AML-193 (cell line): Measurements from ENCODE around the gene FRMD4A.

ENCODE experiments used
- DNase-seq, 2 experiments: peaks; one replicate each; lab custom pipeline; 2025; lab: John Stamatoyannopoulos, UW

The FRMD4A gene

DNA sequence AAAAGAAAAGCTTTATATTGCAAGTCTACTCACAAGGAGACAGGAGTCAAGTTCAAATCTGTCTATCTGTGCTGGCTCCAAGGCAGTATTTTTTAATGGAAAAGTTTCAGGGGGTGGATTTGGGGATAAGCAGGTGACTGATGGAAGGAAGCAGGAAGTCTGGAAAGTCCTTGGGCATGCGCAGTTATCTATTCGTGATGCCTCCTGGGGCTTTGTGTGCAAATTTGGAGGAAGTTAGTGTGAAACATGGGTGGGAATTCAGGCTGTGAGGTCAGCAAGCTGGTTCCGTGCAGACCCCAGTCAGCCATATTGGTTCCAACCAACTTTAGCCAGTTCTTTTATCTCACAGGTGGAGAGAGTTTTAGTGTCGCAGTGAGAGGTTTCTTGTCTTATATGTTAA is 140.0 kb downstream of the FRMD4A start:
- DNase-seq: no peak

DNA sequence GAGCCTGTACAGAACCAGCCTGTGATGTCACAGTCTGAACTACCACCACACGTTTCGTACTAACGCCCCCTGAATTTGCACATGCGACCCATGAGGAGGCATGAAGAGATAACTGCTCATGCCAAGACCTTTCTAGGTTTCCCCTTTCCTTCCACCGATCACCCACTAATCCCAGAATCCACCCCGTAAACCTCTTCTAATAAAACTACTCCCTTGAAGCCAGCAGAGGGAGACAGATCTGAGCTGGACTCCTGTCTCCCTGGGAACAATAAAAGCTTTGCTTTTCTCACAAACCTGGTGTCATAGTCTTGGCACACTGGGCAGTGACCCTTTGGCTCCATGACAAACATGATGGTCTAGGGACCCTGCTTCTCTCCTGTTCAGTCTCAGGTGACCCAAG is 144.5 kb downstream of the FRMD4A start:
- DNase-seq: peak; percentile 1 to 7

- DNase-seq: peak; percentile 52 to 58
Measured at GRCh38 chr10:14185316-14186045, 145.2 kb downstream of the FRMD4A start.

DNA sequence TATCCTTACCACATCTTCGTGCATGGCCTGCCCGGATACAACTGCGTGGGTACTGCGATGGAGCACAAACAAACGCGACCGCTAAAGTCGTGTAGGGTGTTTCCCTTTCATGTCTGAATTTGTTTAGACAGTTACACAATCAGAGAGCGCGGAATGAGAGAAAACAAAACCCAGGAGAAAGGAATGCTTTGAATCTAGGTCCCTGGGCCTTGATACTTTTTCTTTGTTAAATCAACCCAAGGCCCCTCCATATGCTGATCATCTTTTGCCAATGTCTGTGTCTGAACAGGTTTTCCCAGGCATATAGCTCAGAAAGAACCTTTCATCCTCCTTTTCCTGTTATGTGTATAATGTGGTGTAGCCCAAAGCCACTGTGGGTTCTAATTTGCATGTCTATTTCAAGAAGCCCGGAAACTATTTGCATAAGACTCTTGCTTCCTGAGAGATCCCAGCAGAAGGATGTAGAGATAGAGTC is 145.8 kb downstream of the FRMD4A start:
- DNase-seq: peak in 1 of 2 experiments; percentile 38

DNA sequence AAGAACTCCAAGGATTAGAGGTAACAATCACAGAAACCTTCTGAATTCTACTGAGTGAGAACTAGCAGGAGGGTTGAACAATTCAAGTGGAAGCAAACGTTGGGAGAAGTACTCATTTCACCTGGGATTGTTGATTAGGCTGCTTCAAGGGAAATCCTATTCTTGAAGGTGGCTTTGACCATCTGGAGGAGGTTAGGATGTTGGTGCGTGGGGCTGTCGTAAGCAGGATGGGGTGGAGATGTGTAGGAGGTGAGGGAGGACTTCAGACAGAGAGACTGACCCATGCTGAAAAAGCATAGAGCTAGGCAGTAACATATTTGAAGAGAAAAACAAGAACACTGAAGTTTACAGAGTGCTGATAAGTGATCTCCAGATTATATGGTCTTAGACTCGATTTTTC is 147.9 kb downstream of the FRMD4A start:
- DNase-seq: no peak

DNA sequence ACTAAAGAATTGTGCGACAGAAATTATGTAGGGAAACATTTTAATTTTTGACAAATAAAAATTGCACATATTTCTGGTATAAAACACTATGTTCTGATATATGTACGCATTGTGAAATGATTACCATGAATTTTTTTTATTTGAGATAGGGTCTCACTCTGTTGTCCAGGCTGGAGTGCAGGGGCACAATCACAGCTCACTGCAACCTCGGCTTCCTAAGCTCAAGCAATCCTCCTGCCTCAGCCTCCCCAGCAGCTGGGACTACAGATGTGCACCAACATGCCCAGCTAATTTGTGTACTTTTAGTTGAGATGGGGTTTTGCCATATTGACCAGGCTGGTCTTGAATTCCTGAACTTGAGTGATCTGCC is 149.2 kb downstream of the FRMD4A start:
- no peak for DNase-seq

DNA sequence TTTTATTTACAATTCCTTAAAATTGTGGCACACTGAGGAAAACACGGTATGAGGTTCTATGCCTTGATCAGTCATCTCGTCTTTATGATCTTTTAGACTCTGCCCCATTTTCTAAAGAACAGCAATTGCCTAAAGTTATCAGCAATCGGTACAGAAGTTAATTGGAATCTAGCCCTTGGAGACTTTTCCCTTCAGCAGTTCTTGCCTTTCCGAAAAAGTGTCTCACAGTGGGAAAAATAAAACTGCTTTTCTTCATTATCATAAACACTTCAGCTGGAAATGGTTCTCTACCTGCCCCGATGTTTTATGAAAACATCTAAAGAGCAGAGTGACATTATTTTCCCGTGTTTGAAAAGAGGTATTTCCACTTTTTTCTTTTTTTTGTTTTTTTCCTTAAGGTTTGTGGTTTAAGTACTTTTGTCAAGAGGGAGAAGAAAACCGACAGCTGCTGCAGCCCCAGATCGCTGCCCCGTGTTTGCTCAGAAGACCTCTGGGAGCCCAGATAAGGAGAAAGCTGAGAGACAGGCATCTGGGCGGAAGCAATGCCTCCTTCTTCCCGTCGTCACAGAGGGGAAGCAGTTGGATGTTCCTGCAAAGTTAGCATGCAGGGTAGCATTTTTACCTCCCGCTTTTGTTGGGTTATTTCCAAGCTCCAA is 149.7 kb downstream of the FRMD4A start:
- no peak for DNase-seq

DNA sequence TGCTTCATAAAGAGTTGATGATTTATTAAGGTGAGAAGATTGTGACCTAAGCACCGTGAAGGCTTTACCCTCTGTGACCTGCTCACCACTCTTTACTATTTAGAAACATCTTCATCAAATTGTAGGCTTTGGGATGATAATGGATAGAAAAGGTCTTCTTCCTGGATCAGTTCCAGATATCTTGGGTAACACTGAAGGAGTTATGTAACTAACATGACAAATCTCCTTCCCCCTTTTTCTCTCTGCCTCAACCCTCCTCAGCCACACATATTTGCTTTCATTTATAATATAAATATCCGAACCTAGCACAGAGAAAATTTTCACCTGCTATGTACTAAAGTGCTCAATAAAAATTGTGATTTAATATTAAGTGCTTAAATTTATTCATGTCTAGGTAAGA is 151.5 kb downstream of the FRMD4A start:
- peak; percentile 14 to 30 for DNase-seq

- no peak for DNase-seq
Measured at GRCh38 chr10:14173706-14174594, 156.8 kb downstream of the FRMD4A start.

DNA sequence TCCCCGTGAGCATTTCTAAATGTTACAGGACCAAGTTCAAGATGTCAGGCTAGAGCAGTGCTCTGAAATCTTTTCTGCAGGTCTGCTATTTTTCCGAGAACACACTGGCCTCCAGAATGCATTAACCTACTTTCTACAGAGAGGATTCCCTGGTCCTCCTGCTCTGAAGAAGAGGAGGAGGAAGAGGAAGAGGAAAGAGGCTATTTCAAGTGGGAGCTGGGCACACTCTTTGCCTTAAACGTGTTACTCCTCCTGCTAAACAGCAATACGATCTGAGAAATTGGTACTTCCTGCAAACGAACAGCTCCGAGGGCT is 157.4 kb downstream of the FRMD4A start:
- DNase-seq: no peak

DNA sequence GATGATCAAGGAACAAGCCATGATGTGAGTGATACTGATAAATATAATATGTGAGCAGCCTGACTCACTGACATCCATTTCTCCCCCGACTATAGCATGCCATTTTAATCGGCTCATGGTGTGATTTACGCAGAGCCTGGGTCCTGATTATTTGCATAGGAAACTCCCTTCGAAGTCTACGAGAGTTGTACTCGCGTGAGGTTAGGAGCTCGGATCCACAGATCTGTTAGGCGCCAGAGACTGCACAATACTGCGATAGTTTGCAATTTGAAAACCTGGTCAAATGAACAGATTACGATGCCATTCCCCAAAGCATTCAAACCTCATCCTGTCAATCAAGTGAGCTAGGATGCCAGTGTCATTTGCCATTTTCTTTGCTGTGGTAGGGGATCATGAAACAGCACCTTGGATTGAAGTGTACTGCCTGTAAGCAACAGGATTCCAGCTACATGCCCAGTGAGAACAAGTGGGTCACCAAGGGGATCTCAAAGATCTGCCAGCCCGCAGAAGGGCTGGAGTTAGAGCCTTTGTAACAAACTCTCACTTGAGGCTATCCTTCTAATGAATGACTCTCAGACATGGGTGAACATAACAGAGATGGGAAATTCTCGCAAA is 158.3 kb downstream of the FRMD4A start:
- no peak for DNase-seq

DNA sequence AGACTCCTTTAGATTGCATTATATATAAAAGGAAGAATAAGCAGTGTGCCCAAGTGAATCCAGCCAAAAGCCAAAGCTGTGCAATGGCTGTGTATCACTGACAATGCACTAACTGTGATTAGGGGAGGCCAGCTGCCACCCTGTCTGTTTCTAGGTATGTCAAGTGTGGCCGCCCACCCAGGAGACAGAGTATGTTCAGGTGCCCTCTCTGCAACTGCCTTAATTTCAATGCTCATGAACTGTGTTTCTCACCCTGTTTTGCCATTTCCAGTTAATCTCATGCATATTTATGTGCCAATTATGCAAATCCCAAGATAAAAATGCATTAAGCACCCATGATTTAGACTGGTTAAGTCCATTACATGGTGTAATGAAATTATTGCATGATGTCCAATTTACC is 159.4 kb downstream of the FRMD4A start:
- no peak for DNase-seq

DNA sequence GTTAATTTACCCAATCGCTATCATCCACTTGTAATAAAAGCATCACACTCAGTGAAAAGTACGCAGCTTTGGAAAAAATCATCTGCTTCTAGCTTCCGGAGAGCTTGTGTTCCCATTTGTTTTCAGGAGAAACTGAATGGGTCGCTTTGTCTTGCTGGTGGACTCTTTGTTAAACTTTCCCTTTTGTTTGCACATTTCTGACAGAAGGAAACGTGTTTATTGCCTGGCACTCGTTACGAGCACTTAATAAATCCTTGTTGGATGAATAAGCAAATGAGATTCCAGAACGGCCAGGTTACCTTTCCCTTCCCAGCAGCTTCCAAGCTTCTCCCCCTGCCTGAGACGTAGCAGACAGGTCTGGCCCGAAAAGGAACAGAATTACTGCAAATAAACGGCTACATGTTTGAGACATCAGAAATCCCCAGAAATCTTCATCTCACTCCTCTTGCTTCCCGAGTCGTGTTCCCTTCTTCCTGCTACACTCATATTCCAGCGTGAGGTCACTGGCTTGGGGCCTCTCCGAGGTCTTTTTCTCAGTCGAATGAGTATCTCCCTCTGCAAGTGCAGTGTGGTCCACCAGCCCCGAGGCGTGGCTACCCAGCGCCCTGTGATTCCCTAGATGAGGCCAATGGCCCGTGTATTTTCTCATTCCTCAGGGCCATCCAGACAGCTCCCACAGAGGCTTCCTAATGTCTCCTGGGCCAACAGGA is 167.2 kb downstream of the FRMD4A start:
- DNase-seq: no peak

- DNase-seq: no peak
Measured at GRCh38 chr10:14162629-14163344, 167.9 kb downstream of the FRMD4A start.

- no peak for DNase-seq
Measured at GRCh38 chr10:14162061-14162460, 168.7 kb downstream of the FRMD4A start.

DNA sequence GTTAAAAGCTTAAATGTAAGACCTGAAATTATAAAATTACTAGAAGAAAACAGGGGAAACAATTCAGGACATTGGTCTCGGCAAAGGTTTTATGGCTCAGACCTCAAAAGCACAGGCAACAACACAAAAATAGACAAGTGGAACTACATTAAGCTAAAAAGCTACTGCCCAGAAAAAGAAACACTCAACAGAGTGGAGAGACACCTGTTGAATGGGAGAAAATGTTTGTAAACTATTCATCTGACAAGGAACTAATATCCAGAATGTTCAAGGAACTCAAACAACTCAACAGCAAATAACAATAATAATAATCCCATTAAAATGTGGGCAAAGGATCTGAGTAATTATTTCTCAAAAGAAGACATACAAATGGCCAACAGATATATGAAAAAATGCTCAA is 170.4 kb downstream of the FRMD4A start:
- DNase-seq: no peak

- no peak for DNase-seq
Measured at GRCh38 chr10:14158575-14158974, 172.1 kb downstream of the FRMD4A start.

DNA sequence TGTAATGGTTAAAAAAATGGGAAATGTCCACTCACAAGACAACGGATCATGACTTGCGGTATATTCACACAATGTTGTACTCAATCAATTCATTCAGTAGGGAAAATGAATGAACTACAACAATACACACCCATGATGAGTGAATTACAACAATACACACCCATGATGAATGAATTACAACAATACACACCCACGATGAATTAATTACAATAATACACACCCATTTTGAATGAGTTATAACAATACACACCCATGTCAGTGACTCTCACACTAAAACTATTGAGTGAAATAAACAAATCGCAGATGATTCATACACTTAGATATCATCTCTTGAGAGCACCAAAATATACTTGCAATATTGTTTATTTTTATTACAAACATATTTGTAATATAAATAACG is 174.6 kb downstream of the FRMD4A start:
- no peak for DNase-seq

- DNase-seq: no peak
Measured at GRCh38 chr10:14153570-14154055, 177.1 kb downstream of the FRMD4A start.

GRCh38 chr10:14151571-14151970 is 179.2 kb downstream of the FRMD4A start:
- DNase-seq: no peak

DNA sequence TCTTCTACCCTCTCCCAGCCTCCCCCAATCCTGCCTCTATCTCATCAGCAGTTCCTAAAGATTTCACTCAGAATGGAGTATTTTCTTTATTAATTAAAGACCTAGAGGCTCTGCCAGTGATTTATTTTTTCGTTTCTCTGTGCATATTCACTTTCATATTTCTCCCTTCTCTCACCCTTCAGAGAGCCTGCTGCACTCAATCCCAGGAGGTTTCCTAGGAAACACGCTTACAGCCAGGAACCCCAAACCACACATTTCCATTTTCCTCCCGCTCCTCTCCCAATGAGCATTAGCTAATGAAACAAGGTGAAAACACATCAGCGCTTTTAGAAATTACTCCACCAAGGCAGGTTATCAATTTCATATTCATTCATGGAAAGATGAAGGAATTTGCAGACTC is 180.2 kb downstream of the FRMD4A start:
- no peak for DNase-seq
